Epithelial cell of proximal tubule (primary cell): ENCODE results near the gene GRB7. TPM values are rescaled to one million over a fixed set of nuclear protein-coding genes. Genes with fewer than 3 reads are reported as not detected.

Experiments
- DNase-seq: peaks from one replicate; pipeline ENCODE4 v3.0.0-alpha.2; 2011; ENCODE audit warnings: low read depth
- H3K4me3 ChIP-seq: 2 replicates; pipeline ENCODE4 v1.5.1; 2011; ENCODE audit warnings: low read depth, mild to moderate bottlenecking, low read length
- CTCF ChIP-seq: conservative IDR thresholded peaks from 2 replicates; pipeline ENCODE4 v1.5.1; 2012; ENCODE audit warnings: low read depth, mild to moderate bottlenecking, low read length
- total RNA-seq: library from RNA; depleted of rRNA; stranded (reverse); fragments of >200 nt; gene quantifications from 2 replicates; pipeline ENCODE4 v1.2.3, GENCODE V29; 2015

Gene GRB7
- total RNA-seq, 1 donor from 2014 or later = 42.0 TPM

GRCh38 chr17:39699818-39700147, 38.0 kb upstream of the GRB7 start, which contains the start of gene ERBB2:
TSS of gene ERBB2 (plus strand) at chr17:39700064. CDS start at chr17:39700239, 175 bp downstream.
- no peak for DNase-seq
- no peak for TF ChIP-seq CTCF
- H3K4me3 ChIP-seq = peak within 1 kb of the TSS; percentile 92

- DNase-seq = no peak
- H3K4me3 ChIP-seq = peak overlapping the region; percentile 92
- no peak for TF ChIP-seq CTCF
Observed at GRCh38 chr17:39700148-39700987, 37.4 kb upstream of the GRB7 start.

GRCh38 chr17:39701012-39701783, 36.5 kb upstream of the GRB7 start:
- DNase-seq = no peak

GRCh38 chr17:39701784-39702422, 35.8 kb upstream of the GRB7 start:
- H3K4me3 ChIP-seq = peak overlapping the region; percentile 92
- TF ChIP-seq CTCF = no peak
- no peak for DNase-seq

More at GRCh38 chr17:39701012-39701783, 36.5 kb upstream of the GRB7 start:
- peak overlapping the region; percentile 92 for H3K4me3 ChIP-seq
- no peak for TF ChIP-seq CTCF

- no peak overlapping the region for H3K4me3 ChIP-seq
- DNase-seq = no peak
- TF ChIP-seq CTCF = no peak
Observed at GRCh38 chr17:39702901-39703893, 34.5 kb upstream of the GRB7 start.

GRCh38 chr17:39703913-39704312, 33.8 kb upstream of the GRB7 start:
- no peak overlapping the region for H3K4me3 ChIP-seq
- DNase-seq = no peak
- TF ChIP-seq CTCF = no peak
